Stimulated activated CD4-positive, alpha-beta T cell treated with anti-CD3 and anti-CD28 coated beads, Interleukin-15, amount 100 ng/mL, for 1 hour (primary cell): ENCODE results near the gene RRAS2.

Experiments used
- DNase-seq, 2 donors: peaks; one replicate each; pipeline ENCODE4 v3.0.0-alpha.2; 2020; ENCODE audit warnings: low read depth in 1 of 2, low spot score in 1 of 2

RRAS2 gene

GRCh38 chr11:14229472-14229871 is 129.5 kb downstream of the RRAS2 start:
- no peak for DNase-seq

GRCh38 chr11:14228356-14228755 is 130.6 kb downstream of the RRAS2 start:
- no peak for DNase-seq
